ENCODE data around the gene SWSAP1.
A peak's percentile ranks its signal among the peaks of the same experiment; 100 is the strongest.

Gene SWSAP1

DNA sequence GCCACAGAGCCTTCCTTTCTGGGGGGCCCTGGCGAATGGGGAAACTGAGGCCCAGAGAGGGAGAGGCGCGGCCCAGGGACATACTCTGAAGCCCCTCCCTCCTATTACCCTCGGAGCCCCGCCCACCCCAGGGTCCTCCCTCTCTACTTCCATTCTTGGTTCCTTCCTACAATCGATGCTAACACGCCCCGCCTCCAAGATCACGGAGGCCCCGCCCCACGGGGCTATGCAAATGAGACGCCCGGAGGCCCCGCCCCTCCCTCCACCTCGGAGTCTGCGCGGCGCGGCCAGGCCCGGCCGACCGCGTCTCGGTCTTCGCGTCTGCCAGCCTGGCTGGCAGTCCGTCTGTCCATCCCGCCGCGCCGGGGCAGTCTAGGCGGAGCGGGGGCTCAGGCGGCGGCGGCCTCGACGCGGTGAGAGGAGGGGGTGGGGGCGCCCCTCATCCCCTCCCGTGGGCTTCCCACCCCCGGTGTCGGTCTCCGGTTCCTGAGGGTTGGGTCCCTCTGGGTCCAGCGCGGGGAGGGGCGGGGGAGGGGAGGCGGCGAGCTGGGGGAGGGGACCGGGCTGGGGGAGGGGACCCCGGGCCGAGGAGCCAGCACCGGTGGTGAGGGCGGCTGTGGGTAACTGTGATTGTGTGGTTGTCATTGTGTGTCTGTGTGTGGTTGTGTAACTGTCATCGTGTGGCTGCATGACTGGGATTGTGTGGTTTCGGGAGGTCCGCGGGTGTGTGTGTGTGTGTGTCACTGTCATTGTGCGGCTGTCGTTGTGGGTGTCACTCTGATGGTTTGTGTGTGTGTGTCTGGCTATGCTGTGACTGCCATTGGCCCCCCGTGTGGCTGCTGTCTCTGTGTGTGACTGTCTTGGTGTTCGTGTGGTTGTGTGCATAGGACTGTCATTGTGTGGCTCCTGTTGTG is 19.0 kb upstream of the SWSAP1 start, which contains the start of gene PLPPR2:
Gene PLPPR2, plus strand, starts transcription at position 273 of the 914 bp plus-strand sequence. CDS start 2,242 bp downstream, outside the sequence.
- peaks cover 4% of the 10 kb centered on the region for H3K4me1 ChIP-seq
- H3K79me2 ChIP-seq = peaks cover 4% of the 10 kb centered on the region
- no peaks in the 10 kb centered on the region for H3K9me3 ChIP-seq (ENCODE audit: control insufficient read depth, low read length)
- H3K9ac ChIP-seq = peak within 1 kb of the TSS; percentile 37
- no peak within 1 kb of the TSS for H3K27ac ChIP-seq
- H3K27me3 ChIP-seq (ENCODE audit: control insufficient read depth, insufficient read depth, low read length) = no peaks in the 10 kb centered on the region
- peak within 1 kb of the TSS; percentile 55 for H3K4me3 ChIP-seq (ENCODE audit: low read depth, low read length)
- TF ChIP-seq, protein P1, sequence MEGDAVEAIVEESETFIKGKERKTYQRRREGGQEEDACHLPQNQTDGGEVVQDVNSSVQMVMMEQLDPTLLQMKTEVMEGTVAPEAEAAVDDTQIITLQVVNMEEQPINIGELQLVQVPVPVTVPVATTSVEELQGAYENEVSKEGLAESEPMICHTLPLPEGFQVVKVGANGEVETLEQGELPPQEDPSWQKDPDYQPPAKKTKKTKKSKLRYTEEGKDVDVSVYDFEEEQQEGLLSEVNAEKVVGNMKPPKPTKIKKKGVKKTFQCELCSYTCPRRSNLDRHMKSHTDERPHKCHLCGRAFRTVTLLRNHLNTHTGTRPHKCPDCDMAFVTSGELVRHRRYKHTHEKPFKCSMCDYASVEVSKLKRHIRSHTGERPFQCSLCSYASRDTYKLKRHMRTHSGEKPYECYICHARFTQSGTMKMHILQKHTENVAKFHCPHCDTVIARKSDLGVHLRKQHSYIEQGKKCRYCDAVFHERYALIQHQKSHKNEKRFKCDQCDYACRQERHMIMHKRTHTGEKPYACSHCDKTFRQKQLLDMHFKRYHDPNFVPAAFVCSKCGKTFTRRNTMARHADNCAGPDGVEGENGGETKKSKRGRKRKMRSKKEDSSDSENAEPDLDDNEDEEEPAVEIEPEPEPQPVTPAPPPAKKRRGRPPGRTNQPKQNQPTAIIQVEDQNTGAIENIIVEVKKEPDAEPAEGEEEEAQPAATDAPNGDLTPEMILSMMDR (IDR thresholded peaks at IDR 0.05) = no peak
- H3K36me3 ChIP-seq (ENCODE audit: control insufficient read depth, insufficient read depth, low read length) = no peaks in the 10 kb centered on the region
- H3K4me2 ChIP-seq (ENCODE audit: low read length) = peak within 1 kb of the TSS; percentile 89
- H2AFZ ChIP-seq = peak within 1 kb of the TSS; percentile 74

DNA sequence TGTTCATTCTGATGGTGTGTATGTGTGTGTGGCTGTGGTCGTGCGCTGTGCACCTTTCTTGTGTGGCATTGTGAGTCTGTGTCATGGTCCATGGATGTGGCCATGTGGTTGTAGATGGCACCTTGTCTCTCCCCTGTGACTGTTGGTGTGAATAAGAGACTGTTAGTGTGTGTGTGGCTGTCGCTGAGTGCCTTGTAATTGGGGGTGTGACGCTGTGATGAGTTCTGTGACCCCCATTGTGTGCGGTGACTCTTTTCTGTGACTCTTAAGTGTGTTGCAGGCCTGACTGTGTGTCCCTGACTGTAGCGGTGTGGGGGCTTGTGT is 18.4 kb upstream of the SWSAP1 start:
- Histone ChIP-seq H3K4me1 (peaks cover 4% of the 10 kb centered on the region), H3K27me3 (ENCODE audit: control insufficient read depth, insufficient read depth, low read length) (no peaks in the 10 kb centered on the region), H2AFZ (peak overlapping the region; percentile 74), H3K36me3 (ENCODE audit: control insufficient read depth, insufficient read depth, low read length) (no peaks in the 10 kb centered on the region), H3K9me3 (ENCODE audit: control insufficient read depth, low read length) (no peaks in the 10 kb centered on the region), H3K4me3 (ENCODE audit: low read depth, low read length) (peak overlapping the region; percentile 55), H3K79me2 (peaks cover 4% of the 10 kb centered on the region), H3K27ac (no peak overlapping the region), H3K9ac (peak overlapping the region; percentile 37), H3K4me2 (ENCODE audit: low read length) (peak overlapping the region; percentile 89)
- TF ChIP-seq, protein P1 (IDR thresholded peaks at IDR 0.05) = no peak

DNA sequence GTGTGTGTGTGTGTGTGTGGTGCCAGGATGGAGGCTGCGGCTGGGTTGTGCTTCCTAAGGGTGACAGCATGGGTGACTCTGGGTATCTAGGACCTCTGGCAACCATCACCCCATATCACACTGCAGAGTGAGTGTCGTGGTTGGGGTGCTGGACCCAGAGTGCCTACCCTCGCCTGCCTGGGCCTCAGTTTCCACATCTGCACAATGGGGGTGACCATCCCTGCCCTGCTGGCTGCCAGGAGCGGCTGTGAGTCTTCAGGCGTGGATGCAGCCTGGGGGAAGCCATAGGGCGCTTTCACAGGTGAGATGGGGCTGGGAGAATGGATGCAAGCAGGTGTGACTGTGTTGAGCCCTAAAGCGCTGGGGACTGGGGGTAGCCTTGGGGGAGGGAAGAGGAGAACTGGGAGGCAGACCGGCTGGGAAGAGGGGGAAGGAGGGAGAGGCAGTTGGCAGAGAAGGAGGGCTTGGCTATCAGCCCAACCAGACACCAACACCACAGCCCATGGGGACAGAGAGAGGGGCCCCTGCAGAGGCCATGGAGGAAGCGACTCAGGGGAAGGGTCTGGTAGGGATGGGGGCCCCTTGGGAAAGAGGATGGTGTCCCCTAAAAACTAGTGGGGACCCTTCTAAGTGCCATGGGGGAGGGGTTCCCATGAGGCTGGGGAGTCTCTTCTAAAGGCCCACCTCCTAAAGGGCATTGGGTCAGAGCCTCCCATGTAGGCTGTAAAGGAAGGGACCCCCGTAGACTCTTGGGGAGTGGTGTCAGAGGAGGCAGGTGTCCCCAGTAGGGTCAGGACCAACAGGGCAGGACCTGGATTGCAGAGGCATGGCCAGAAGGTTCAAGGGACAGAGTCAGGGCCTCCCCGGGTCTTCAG is 17.6 kb upstream of the SWSAP1 start:
- H3K27ac ChIP-seq = no peak overlapping the region
- no peak overlapping the region for H3K9ac ChIP-seq
- H3K4me3 ChIP-seq (ENCODE audit: low read depth, low read length) = no peak overlapping the region

DNA sequence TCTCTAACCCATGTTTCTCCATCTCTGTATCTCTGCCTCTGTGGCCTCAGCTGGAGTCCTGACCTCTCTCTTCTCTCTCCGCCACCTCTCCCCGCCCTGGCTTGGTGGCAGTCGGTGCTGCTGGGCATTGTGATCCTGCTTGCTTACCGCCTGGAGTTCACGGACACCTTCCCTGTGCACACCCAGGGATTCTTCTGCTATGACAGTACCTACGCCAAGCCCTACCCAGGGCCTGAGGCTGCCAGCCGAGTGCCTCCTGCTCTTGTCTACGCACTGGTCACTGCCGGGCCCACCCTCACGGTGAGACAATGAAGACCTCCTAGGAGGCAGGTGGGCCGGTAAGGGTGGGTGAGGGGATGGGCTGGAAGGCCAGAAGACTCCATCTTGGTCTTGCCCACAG is 15.0 kb upstream of the SWSAP1 start:
- Histone ChIP-seq H3K36me3 (ENCODE audit: control insufficient read depth, insufficient read depth, low read length) (no peaks in the 10 kb centered on the region), H3K27me3 (ENCODE audit: control insufficient read depth, insufficient read depth, low read length) (no peaks in the 10 kb centered on the region), H3K9me3 (ENCODE audit: control insufficient read depth, low read length) (no peaks in the 10 kb centered on the region), H3K27ac (no peak overlapping the region), H3K4me2 (ENCODE audit: low read length) (no peak overlapping the region), H3K79me2 (peaks cover 4% of the 10 kb centered on the region), H2AFZ (no peak overlapping the region), H3K4me3 (ENCODE audit: low read depth, low read length) (no peak overlapping the region), H3K9ac (no peak overlapping the region), H3K4me1 (peaks cover 4% of the 10 kb centered on the region)
- TF ChIP-seq, protein P1 (IDR thresholded peaks at IDR 0.05) = no peak

More for the DNA sequence above, 17.6 kb upstream of the SWSAP1 start:
- Histone ChIP-seq H3K9me3 (ENCODE audit: control insufficient read depth, low read length) (no peaks in the 10 kb centered on the region), H3K4me1 (peaks cover 4% of the 10 kb centered on the region), H3K4me2 (ENCODE audit: low read length) (no peak overlapping the region), H2AFZ (no peak overlapping the region), H3K27me3 (ENCODE audit: control insufficient read depth, insufficient read depth, low read length) (no peaks in the 10 kb centered on the region), H3K36me3 (ENCODE audit: control insufficient read depth, insufficient read depth, low read length) (no peaks in the 10 kb centered on the region), H3K79me2 (peaks cover 4% of the 10 kb centered on the region)
- TF ChIP-seq, protein P1 (IDR thresholded peaks at IDR 0.05) = no peak
